Osteoblast (primary cell): ENCODE measurements around the gene MB21D2. TPM values are rescaled to one million over a fixed set of nuclear protein-coding genes. Genes with fewer than 3 reads are reported as not detected.
"Not testable (repeated sequence)": the region's sequence is repeated elsewhere in the genome, so short reads cannot be mapped to it uniquely, and the experiment has no call there.

Experiments used
- DNase-seq: peaks from one replicate; pipeline ENCODE4 v3.0.0; 2011; ENCODE audit warnings: low spot score, mixed read lengths; ENCODE audit not compliant: insufficient read length; ENCODE audit errors: missing footprints
- H2AFZ ChIP-seq: 2 replicates; pipeline ENCODE4 v1.6.0; 2011; ENCODE audit warnings: mild to moderate bottlenecking, low read length
- H3K27ac ChIP-seq: 2 replicates; pipeline ENCODE4 v1.5.1; 2011; ENCODE audit warnings: mild to moderate bottlenecking, low read depth, low read length, moderate library complexity
- H3K27me3 ChIP-seq: 2 replicates; pipeline ENCODE4 v1.6.0; 2012; ENCODE audit warnings: mild to moderate bottlenecking, control low read depth, inconsistent platforms, low read length, moderate library complexity; ENCODE audit not compliant: insufficient read depth
- H3K36me3 ChIP-seq: 2 replicates; pipeline ENCODE4 v1.5.1; 2011; ENCODE audit warnings: mild to moderate bottlenecking, low read length, control low read depth, moderate library complexity; ENCODE audit not compliant: insufficient read depth
- H3K4me1 ChIP-seq: 2 replicates; pipeline ENCODE4 v1.5.1; 2011; ENCODE audit warnings: mild to moderate bottlenecking, low read length, control low read depth, moderate library complexity; ENCODE audit not compliant: insufficient read depth
- H3K4me2 ChIP-seq: 2 replicates; pipeline ENCODE4 v1.6.0; 2011; ENCODE audit warnings: mild to moderate bottlenecking, low read length; ENCODE audit not compliant: insufficient read depth
- H3K4me3 ChIP-seq: fragments of 200-600 bp; sonication (generic); 3 replicates; pipeline ENCODE4 v1.5.1; 2012; ENCODE audit warnings: mild to moderate bottlenecking, low read length, inconsistent platforms; ENCODE audit not compliant: insufficient read depth
- H3K79me2 ChIP-seq: 2 replicates; pipeline ENCODE4 v1.6.0; 2012; ENCODE audit warnings: mild to moderate bottlenecking, low read length, control low read depth, inconsistent platforms; ENCODE audit not compliant: insufficient read depth
- H3K9me3 ChIP-seq: 2 replicates; pipeline ENCODE4 v1.5.1; 2011; ENCODE audit warnings: low read depth, low read length, control low read depth
- H4K20me1 ChIP-seq: 2 replicates; pipeline ENCODE4 v1.6.0; 2012; ENCODE audit warnings: mild to moderate bottlenecking, low read length, control low read depth; ENCODE audit not compliant: insufficient read depth
- total RNA-seq: library from RNA; depleted of rRNA; stranded (reverse); fragments of >200 nt; gene quantifications from 2 replicates; pipeline ENCODE4 v1.2.3, GENCODE V29; 2012
- TF ChIP-seq, protein P1 (sequence below): IDR thresholded peaks from 2 replicates; pipeline ENCODE4 v1.5.1; 2011; ENCODE audit warnings: mild to moderate bottlenecking, low read depth, low read length, moderate library complexity; ENCODE audit errors: extremely low read depth

The MB21D2 gene
- total RNA-seq, 1 donor: 6.5 TPM

DNA sequence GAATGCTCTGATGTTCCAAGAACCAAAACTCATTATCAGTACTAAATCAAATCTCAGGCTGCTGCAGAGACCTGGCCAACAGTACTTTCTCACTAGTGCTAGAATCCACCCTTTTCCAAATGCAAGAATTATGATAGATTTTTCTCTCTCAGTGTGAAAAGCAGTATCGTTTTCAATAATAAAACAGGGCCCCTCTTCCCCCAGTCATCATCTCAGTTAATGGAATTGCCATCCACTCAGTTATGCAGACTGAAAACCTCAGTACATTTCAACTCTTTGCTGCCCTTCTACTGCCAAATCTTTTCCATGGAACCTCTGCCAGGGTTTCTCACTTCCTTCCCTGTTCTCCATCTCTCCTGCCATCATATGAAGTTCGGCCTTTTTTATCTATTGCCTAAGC, 117.9 kb downstream of the MB21D2 start:
- Histone ChIP-seq H3K27me3 (no peaks in the 10 kb centered on the region), H3K27ac (no peak overlapping the region), H3K4me3 (no peak overlapping the region), H3K4me2 (no peak overlapping the region), H3K4me1 (peaks cover 12% of the 10 kb centered on the region), H3K79me2 (no peaks in the 10 kb centered on the region), H3K9me3 (no peaks in the 10 kb centered on the region), H2AFZ (no peak overlapping the region), H3K36me3 (no peaks in the 10 kb centered on the region), H4K20me1 (peaks cover 4% of the 10 kb centered on the region)
- no peak for DNase-seq
- TF ChIP-seq, protein P1, sequence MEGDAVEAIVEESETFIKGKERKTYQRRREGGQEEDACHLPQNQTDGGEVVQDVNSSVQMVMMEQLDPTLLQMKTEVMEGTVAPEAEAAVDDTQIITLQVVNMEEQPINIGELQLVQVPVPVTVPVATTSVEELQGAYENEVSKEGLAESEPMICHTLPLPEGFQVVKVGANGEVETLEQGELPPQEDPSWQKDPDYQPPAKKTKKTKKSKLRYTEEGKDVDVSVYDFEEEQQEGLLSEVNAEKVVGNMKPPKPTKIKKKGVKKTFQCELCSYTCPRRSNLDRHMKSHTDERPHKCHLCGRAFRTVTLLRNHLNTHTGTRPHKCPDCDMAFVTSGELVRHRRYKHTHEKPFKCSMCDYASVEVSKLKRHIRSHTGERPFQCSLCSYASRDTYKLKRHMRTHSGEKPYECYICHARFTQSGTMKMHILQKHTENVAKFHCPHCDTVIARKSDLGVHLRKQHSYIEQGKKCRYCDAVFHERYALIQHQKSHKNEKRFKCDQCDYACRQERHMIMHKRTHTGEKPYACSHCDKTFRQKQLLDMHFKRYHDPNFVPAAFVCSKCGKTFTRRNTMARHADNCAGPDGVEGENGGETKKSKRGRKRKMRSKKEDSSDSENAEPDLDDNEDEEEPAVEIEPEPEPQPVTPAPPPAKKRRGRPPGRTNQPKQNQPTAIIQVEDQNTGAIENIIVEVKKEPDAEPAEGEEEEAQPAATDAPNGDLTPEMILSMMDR: no peak

DNA sequence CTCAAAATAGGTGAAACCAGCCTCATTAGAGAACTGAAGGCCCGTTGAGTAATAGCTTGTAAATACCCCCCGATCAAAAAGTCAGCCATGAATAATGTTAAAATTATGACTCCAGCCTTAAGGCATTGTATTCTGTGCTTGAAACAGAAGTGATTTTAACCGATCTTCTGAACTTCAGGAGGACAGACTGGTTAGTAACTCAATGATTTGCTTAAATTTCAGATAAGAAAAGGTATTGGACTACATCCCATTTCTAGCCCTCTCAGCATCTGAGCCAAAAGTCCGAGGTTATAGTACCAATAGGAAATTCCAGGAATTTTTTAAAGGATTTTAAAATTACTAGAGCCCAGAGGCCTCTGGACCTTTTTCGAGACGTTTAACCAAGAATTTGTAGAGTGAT, 122.6 kb downstream of the MB21D2 start:
- peak overlapping the region; percentile 59 for H3K4me2 ChIP-seq
- H4K20me1 ChIP-seq: no peaks in the 10 kb centered on the region
- H3K27ac ChIP-seq: peak overlapping the region; percentile 25
- peaks cover 19% of the 10 kb centered on the region for H3K4me1 ChIP-seq
- H3K27me3 ChIP-seq: no peaks in the 10 kb centered on the region
- DNase-seq: no peak
- peak overlapping the region; percentile 36 for H2AFZ ChIP-seq
- no peak overlapping the region for H3K4me3 ChIP-seq
- TF ChIP-seq, protein P1: no peak
- H3K9me3 ChIP-seq: no peaks in the 10 kb centered on the region
- H3K79me2 ChIP-seq: no peaks in the 10 kb centered on the region
- no peaks in the 10 kb centered on the region for H3K36me3 ChIP-seq

GRCh38 chr3:192794216-192794615, 123.4 kb downstream of the MB21D2 start:
- Histone ChIP-seq H4K20me1 (no peaks in the 10 kb centered on the region), H3K4me1 (peaks cover 19% of the 10 kb centered on the region), H3K4me3 (no peak overlapping the region), H3K27ac (no peak overlapping the region), H3K27me3 (no peaks in the 10 kb centered on the region), H3K79me2 (no peaks in the 10 kb centered on the region), H3K9me3 (no peaks in the 10 kb centered on the region), H2AFZ (no peak overlapping the region), H3K36me3 (no peaks in the 10 kb centered on the region), H3K4me2 (peak overlapping the region; percentile 59)
- DNase-seq: peak; percentile 43
- TF ChIP-seq, protein P1: no peak

- DNase-seq, H3K4me1 ChIP-seq, H3K27ac ChIP-seq, H3K4me2 ChIP-seq, H2AFZ ChIP-seq, H3K79me2 ChIP-seq, H3K9me3 ChIP-seq, H3K36me3 ChIP-seq, H3K27me3 ChIP-seq, H4K20me1 ChIP-seq, H3K4me3 ChIP-seq: not testable (repeated sequence)
These were observed 128.7 kb downstream of the MB21D2 start for GRCh38 chr3:192788816-192789515.
